SH-SY5Y (cell line): ENCODE results near the gene MYRF.

Experiments used
- GATA2 ChIP-seq: IDR thresholded peaks from 2 replicates; pipeline ENCODE4 v1.6.1; 2011; ENCODE audit warnings: mild to moderate bottlenecking, low read depth, low read length
- GATA3 ChIP-seq: IDR thresholded peaks from 2 replicates; pipeline ENCODE4 v1.6.1; 2011; ENCODE audit warnings: low read depth, mild to moderate bottlenecking, low read length, moderate library complexity

DNA sequence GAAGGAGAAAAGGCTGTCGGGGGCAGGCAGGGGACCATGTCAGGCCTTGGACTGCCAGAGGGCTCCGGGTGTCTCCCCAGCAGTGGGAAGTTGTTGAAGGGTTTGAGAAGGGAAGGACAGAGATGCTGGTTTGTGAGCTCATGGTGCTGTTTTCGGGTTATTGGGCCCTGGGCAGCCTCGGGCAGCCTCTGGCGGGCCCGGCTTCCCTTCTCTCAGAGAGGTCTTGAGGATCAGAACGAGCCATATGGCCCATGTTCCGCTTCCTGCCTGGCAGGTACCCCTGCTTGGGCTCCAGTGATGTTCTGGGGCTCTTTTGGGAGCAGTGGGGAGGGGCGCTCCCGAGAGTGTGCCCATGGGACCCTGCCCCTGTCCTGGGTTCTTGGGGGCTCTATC lies 9.8 kb downstream of the MYRF start:
- TF ChIP-seq GATA3: no peak
- no peak for TF ChIP-seq GATA2
